K562 (cell line): ENCODE measurements around the gene PHAX.

Experiments used
- CBX8 ChIP-seq: fragments of 200-600 bp; sonication (generic); IDR thresholded peaks from 2 replicates; pipeline ENCODE4 v1.6.1; 2012; ENCODE audit warnings: borderline replicate concordance, mixed run types, low read depth, mild to moderate bottlenecking, moderate library complexity, mixed read lengths, low read length, control low read depth, inconsistent platforms; ENCODE audit not compliant: poor library complexity, severe bottlenecking; ENCODE audit errors: extremely low read depth
- EGR1 ChIP-seq: fragments of 450-650 bp; conservative IDR thresholded peaks from 2 replicates; pipeline ENCODE4 v1.6.1; 2017; ENCODE audit warnings: mild to moderate bottlenecking
- ELF1 ChIP-seq: fragments of 200-800 bp; sonication (Bioruptor generic); IDR thresholded peaks from 2 replicates; pipeline ENCODE4 v1.6.1; 2016; ENCODE audit warnings: missing genetic modification characterization, missing compliant biosample characterization
- FOS ChIP-seq: IDR thresholded peaks from 3 replicates; pipeline ENCODE4 v1.6.1; 2011; ENCODE audit not compliant: insufficient read length; ENCODE audit errors: extremely low read depth
- FOXJ3 ChIP-seq: sonication (generic); formaldehyde crosslinking; IDR thresholded peaks from 2 replicates; pipeline ENCODE4 v1.4.0; 2020; ENCODE audit warnings: mild to moderate bottlenecking, missing genetic modification reagents
- FOXK1 ChIP-seq: sonication (generic); formaldehyde crosslinking; IDR thresholded peaks from 2 replicates; pipeline ENCODE4 v1.8.0; 2022; ENCODE audit warnings: missing genetic modification reagents, mild to moderate bottlenecking, borderline replicate concordance
- POLR2A ChIP-seq: fragments of 450-650 bp; conservative IDR thresholded peaks from 2 replicates; pipeline ENCODE4 v1.6.1; 2016
- SIN3A ChIP-seq, 2 experiments: fragments of 150-350 bp in 1 of 2; IDR thresholded peaks; 2 replicates each; pipeline ENCODE4 v1.6.1; 2011 to 2016; ENCODE audit warnings: borderline replicate concordance in 2 of 2, low read depth in 2 of 2, low read length in 2 of 2, mild to moderate bottlenecking in 2 of 2, moderate library complexity in 2 of 2; ENCODE audit not compliant: control insufficient read depth in 1 of 2
- SMC3 ChIP-seq: conservative IDR thresholded peaks from 2 replicates; pipeline ENCODE4 v1.6.1; 2011; ENCODE audit warnings: low read depth, low read length, improper control_type of control experiment; ENCODE audit not compliant: insufficient read depth
- TAF1 ChIP-seq: IDR thresholded peaks from 2 replicates; pipeline ENCODE4 v1.6.1; 2011; ENCODE audit warnings: mild to moderate bottlenecking, low read length, moderate library complexity; ENCODE audit not compliant: insufficient read depth, control insufficient read depth, severe bottlenecking; ENCODE audit errors: extremely low read depth
- YY1 ChIP-seq, 3 experiments: IDR thresholded peaks; 2 replicates each; pipeline ENCODE4 v1.6.1; 2011; ENCODE audit warnings: low read length in 2 of 3, mild to moderate bottlenecking in 2 of 3, moderate library complexity in 2 of 3, borderline replicate concordance in 1 of 3, control low read depth in 1 of 3, low read depth in 1 of 3; ENCODE audit not compliant: insufficient read depth in 3 of 3, insufficient replicate concordance in 2 of 3, control insufficient read depth in 1 of 3, insufficient read length in 1 of 3; ENCODE audit errors: extremely low read depth in 1 of 3
- ZC3H11A ChIP-seq: IDR thresholded peaks from 2 replicates; pipeline ENCODE4 v1.6.1; 2012; ENCODE audit warnings: low read depth, low read length, improper control_type of control experiment
- TF ChIP-seq, protein P1 (sequence below), 3 experiments: IDR thresholded peaks in 2 of 3; conservative IDR thresholded peaks in 1 of 3; 2 replicates each; pipeline ENCODE4 v1.5.1; 2011 to 2012; ENCODE audit warnings: low read length in 3 of 3, mild to moderate bottlenecking in 3 of 3, control low read depth in 2 of 3, improper control_type of control experiment in 1 of 3, inconsistent platforms in 1 of 3, low read depth in 1 of 3, mixed read lengths in 1 of 3, moderate library complexity in 1 of 3; ENCODE audit not compliant: insufficient read depth in 2 of 3
- TF ChIP-seq, protein P2 (sequence below): sonication (generic); formaldehyde crosslinking; IDR thresholded peaks from 2 replicates; pipeline ENCODE4 v1.8.0; 2023; ENCODE audit warnings: mild to moderate bottlenecking, missing genetic modification reagents

DNA sequence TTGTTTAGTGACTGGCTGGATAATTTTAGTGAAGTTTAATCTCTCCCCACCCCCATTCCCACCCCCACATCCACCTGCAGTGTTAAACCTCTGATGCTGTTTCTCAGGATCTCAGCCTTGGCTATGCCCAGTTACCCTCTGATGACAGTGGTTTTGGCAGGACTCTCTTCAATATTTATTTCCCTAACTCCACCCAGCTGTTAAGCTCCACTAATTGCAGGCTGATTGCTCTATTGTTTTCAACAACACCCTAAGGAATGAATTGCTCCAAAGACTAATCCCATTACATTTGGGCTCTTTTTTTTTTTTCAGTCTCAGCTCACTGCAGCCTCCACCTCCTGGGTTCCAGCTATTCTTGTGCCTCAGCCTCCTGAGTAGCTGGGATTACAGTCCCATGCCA lies 46.3 kb downstream of the PHAX start:
- TF ChIP-seq SIN3A (IDR thresholded peaks at IDR 0.05; ENCODE audit: borderline replicate concordance in 2 of 2, control insufficient read depth in 1 of 2, low read depth in 2 of 2, low read length in 2 of 2) (no peak), FOXK1 (CRISPR knock-in tag) (no peak), POLR2A (no peak), SMC3 (no peak), CBX8 (no peak), EGR1 (no peak), YY1 (IDR thresholded peaks at IDR 0.05; ENCODE audit: borderline replicate concordance in 1 of 3, control insufficient read depth in 1 of 3, extremely low read depth in 1 of 3, insufficient read depth in 3 of 3, insufficient read length in 1 of 3, insufficient replicate concordance in 2 of 3, low read depth in 1 of 3, low read length in 2 of 3) (no peak), TAF1 (no peak), ZC3H11A (no peak), FOXJ3 (CRISPR knock-in tag) (no peak), ELF1 (tag) (no peak), FOS (no peak)
- TF ChIP-seq, protein P1, sequence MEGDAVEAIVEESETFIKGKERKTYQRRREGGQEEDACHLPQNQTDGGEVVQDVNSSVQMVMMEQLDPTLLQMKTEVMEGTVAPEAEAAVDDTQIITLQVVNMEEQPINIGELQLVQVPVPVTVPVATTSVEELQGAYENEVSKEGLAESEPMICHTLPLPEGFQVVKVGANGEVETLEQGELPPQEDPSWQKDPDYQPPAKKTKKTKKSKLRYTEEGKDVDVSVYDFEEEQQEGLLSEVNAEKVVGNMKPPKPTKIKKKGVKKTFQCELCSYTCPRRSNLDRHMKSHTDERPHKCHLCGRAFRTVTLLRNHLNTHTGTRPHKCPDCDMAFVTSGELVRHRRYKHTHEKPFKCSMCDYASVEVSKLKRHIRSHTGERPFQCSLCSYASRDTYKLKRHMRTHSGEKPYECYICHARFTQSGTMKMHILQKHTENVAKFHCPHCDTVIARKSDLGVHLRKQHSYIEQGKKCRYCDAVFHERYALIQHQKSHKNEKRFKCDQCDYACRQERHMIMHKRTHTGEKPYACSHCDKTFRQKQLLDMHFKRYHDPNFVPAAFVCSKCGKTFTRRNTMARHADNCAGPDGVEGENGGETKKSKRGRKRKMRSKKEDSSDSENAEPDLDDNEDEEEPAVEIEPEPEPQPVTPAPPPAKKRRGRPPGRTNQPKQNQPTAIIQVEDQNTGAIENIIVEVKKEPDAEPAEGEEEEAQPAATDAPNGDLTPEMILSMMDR (IDR thresholded peaks at IDR 0.05 in 2 of 3, conservative IDR thresholded peaks at IDR 0.05 in 1 of 3; ENCODE audit: insufficient read depth in 2 of 3, low read depth in 1 of 3, low read length in 3 of 3), result no peak
- TF ChIP-seq, protein P2, sequence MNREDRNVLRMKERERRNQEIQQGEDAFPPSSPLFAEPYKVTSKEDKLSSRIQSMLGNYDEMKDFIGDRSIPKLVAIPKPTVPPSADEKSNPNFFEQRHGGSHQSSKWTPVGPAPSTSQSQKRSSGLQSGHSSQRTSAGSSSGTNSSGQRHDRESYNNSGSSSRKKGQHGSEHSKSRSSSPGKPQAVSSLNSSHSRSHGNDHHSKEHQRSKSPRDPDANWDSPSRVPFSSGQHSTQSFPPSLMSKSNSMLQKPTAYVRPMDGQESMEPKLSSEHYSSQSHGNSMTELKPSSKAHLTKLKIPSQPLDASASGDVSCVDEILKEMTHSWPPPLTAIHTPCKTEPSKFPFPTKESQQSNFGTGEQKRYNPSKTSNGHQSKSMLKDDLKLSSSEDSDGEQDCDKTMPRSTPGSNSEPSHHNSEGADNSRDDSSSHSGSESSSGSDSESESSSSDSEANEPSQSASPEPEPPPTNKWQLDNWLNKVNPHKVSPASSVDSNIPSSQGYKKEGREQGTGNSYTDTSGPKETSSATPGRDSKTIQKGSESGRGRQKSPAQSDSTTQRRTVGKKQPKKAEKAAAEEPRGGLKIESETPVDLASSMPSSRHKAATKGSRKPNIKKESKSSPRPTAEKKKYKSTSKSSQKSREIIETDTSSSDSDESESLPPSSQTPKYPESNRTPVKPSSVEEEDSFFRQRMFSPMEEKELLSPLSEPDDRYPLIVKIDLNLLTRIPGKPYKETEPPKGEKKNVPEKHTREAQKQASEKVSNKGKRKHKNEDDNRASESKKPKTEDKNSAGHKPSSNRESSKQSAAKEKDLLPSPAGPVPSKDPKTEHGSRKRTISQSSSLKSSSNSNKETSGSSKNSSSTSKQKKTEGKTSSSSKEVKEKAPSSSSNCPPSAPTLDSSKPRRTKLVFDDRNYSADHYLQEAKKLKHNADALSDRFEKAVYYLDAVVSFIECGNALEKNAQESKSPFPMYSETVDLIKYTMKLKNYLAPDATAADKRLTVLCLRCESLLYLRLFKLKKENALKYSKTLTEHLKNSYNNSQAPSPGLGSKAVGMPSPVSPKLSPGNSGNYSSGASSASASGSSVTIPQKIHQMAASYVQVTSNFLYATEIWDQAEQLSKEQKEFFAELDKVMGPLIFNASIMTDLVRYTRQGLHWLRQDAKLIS, result no peak
